Measurements from ENCODE around the gene RPTOR. TPM values are rescaled to one million over a fixed set of nuclear protein-coding genes. Genes with fewer than 3 reads are reported as not detected.

The RPTOR gene
- total and polyA plus RNA-seq, 4 donors, result 12.4 to 46.1 (median 29.7) TPM

GRCh38 chr17:80921159-80921558 lies 376.5 kb downstream of the RPTOR start:
- no peak overlapping the region for H3K4me3 ChIP-seq
- H3K9ac ChIP-seq (ENCODE audit: insufficient read depth in 1 of 2, low read length in 2 of 2), result no peak overlapping the region
- no peaks in the 10 kb centered on the region for H3K9me3 ChIP-seq (ENCODE audit: control insufficient read depth in 4 of 4, insufficient read depth in 3 of 4, low read length in 3 of 4)
- DNase-seq (no peak), ATAC-seq (ENCODE audit: insufficient read depth, low FRiP score) (no peak)
- TF ChIP-seq CTCF (IDR thresholded peaks at IDR 0.05; ENCODE audit: control extremely low read depth, extremely low read depth), result no peak
- WGBS, 2 donors, result 94 to 96% methylated on average over 22 of the region's 22 CpGs
- no peak overlapping the region for H3K27ac ChIP-seq (ENCODE audit: low read depth in 1 of 2, low read length in 1 of 2)
- H3K36me3 ChIP-seq (ENCODE audit: control insufficient read depth in 4 of 4, insufficient read depth in 4 of 4, low read length in 4 of 4), result peaks cover 0 to 53% (median 13%) of the 10 kb centered on the region in 4 donors
- peaks cover 0 to 8% (median 0%) of the 10 kb centered on the region in 5 donors for H3K4me1 ChIP-seq (ENCODE audit: control insufficient read depth in 5 of 5, insufficient read depth in 5 of 5, low read length in 5 of 5)
- no peaks in the 10 kb centered on the region for H3K27me3 ChIP-seq (ENCODE audit: control insufficient read depth in 3 of 3, insufficient read depth in 3 of 3, low read length in 2 of 3)

DNA sequence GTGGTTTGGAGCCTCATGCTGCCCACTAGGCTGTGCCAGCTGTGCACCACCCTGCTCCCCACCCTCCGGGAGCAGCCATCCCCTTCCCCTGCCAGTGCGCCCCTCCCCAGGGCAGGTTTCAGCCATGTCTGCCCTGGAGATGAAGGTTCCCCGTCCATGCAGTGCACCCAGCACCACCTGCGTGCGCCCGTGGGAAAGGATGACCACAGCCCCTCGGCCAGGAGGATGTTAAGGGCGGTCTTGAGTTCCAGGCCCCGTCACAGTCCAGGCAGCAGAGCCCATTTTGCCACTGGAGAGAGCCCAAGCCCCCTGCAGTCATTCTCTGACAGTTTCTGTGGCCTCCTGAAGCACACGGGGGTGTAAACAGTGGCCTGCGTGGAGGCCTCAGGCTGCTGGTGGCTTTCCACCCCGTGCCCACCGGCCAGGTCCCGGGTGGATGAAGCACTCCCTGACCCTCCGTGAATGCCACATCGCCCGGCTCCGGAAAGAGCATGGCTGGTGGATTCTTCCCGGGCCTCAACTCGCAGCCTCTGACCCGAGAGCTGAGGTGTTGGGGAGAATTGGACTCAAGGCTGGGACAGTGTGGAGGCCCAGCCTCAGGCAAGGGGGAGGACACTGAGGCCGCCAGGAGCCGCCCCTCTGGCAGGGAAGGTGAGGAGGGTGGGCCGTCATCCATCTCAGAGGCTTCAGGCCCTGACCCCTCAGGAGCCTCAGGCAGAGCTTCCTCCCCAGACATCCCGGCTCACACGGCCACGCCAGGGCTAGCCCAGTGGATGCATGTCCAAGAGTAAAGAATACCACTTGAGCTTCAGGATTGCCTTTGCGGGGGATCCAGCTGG lies 377.3 kb downstream of the RPTOR start:
- Histone ChIP-seq H3K9ac (ENCODE audit: insufficient read depth in 1 of 2, low read length in 2 of 2) (no peak overlapping the region), H3K36me3 (ENCODE audit: control insufficient read depth in 4 of 4, insufficient read depth in 4 of 4, low read length in 4 of 4) (peaks cover 0 to 51% (median 16%) of the 10 kb centered on the region in 4 donors), H3K27ac (ENCODE audit: low read depth in 1 of 2, low read length in 1 of 2) (no peak overlapping the region), H3K4me3 (no peak overlapping the region), H3K4me1 (ENCODE audit: control insufficient read depth in 5 of 5, insufficient read depth in 5 of 5, low read length in 5 of 5) (peaks cover 0 to 12% (median 0%) of the 10 kb centered on the region in 5 donors), H3K27me3 (ENCODE audit: control insufficient read depth in 3 of 3, insufficient read depth in 3 of 3, low read length in 2 of 3) (no peaks in the 10 kb centered on the region), H3K9me3 (ENCODE audit: control insufficient read depth in 4 of 4, insufficient read depth in 3 of 4, low read length in 3 of 4) (no peaks in the 10 kb centered on the region)
- 96 to 98% methylated on average over 28 of the region's 28 CpGs for WGBS, 2 donors
- ATAC-seq (ENCODE audit: insufficient read depth, low FRiP score) (no peak), DNase-seq (no peak)
- TF ChIP-seq CTCF (IDR thresholded peaks at IDR 0.05; ENCODE audit: control extremely low read depth, extremely low read depth), result no peak

GRCh38 chr17:80922580-80923160 lies 378.0 kb downstream of the RPTOR start:
- Histone ChIP-seq H3K27me3 (ENCODE audit: control insufficient read depth in 3 of 3, insufficient read depth in 3 of 3, low read length in 2 of 3) (no peaks in the 10 kb centered on the region), H3K4me1 (ENCODE audit: control insufficient read depth in 5 of 5, insufficient read depth in 5 of 5, low read length in 5 of 5) (peaks cover 0 to 12% (median 0%) of the 10 kb centered on the region in 5 donors), H3K27ac (ENCODE audit: low read depth in 1 of 2, low read length in 1 of 2) (no peak overlapping the region), H3K4me3 (no peak overlapping the region), H3K9ac (ENCODE audit: insufficient read depth in 1 of 2, low read length in 2 of 2) (no peak overlapping the region), H3K9me3 (ENCODE audit: control insufficient read depth in 4 of 4, insufficient read depth in 3 of 4, low read length in 3 of 4) (no peaks in the 10 kb centered on the region), H3K36me3 (ENCODE audit: control insufficient read depth in 4 of 4, insufficient read depth in 4 of 4, low read length in 4 of 4) (peaks cover 0 to 51% (median 19%) of the 10 kb centered on the region in 4 donors)
- 93 to 97% methylated on average over 31 to 33 of the region's 33 CpGs for WGBS, 2 donors
- no peak for TF ChIP-seq CTCF (IDR thresholded peaks at IDR 0.05; ENCODE audit: control extremely low read depth, extremely low read depth)
- DNase-seq (no peak), ATAC-seq (ENCODE audit: insufficient read depth, low FRiP score) (no peak)

All from lung (tissue), 12 donors.